Measurements from ENCODE around the gene GMPR.

DNA sequence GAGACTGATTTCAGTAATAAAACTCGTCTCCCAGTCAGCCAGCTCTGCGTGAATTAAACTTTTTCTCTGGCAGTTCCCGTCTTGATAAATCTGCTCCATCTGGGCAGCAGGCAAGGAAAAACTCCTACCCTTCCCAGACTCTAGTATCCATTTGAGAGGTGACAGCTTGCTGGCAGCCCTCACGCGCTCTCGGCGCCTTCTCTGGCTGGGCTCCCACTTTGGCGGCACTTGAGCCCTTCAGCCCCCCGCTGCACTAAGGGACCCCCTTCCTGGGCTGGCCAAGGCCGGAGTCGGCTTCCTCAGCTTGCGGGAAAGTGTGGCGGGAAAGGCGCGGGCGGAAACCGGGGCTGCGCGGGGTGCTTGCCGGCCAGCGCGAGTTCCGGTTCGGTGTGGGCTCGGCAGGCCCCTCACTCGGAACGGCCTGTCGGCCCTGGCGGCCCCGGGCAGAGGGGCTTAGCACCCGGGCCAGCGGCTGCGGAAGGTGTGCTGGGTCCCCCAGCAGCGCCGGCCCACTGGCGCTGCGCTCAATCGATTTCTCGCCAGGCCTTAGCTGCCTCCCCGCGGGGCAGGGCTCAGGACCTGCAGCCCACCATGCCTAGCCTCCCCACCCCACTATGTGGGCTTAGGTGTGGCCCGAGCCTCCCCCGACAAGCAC lies 21.8 kb upstream of the GMPR start:
- TF ChIP-seq EP300 (IDR thresholded peaks at IDR 0.05) = no peak
- no peak for TF ChIP-seq POLR2AphosphoS5 (IDR thresholded peaks at IDR 0.05)
- TF ChIP-seq POLR2A (IDR thresholded peaks at IDR 0.05) = no peak
